Small intestine (tissue), 16 donors: ENCODE measurements around the gene BICRAL. TPM values are rescaled to one million over a fixed set of nuclear protein-coding genes. Genes with fewer than 3 reads are reported as not detected.
"Not testable (repeated sequence)": the region's sequence is repeated elsewhere in the genome, so short reads cannot be mapped to it uniquely, and the experiment has no call there.

Source experiments
- DNase-seq, 2 donors: peaks; one replicate each; pipeline versions ENCODE4 v3.0.0 to v3.0.0-alpha.2; 2013
- FAIRE-seq: peaks from 2 replicates; lab custom pipeline; 2012; peaks lifted over from hg19 to GRCh38; lab: Jason Lieb, UNC
- H3K27ac ChIP-seq, 3 donors: one replicate each; pipeline ENCODE4 v1.5.1; 2013; ENCODE audit warnings: low read length in 2 of 3, mild to moderate bottlenecking in 2 of 3, control low read depth in 1 of 3, inconsistent platforms in 1 of 3, low read depth in 1 of 3, moderate library complexity in 1 of 3
- H3K27me3 ChIP-seq, 3 donors: one replicate each; pipeline ENCODE4 v1.6.1; 2013; ENCODE audit warnings: low read length in 3 of 3, inconsistent platforms in 1 of 3; ENCODE audit not compliant: control insufficient read depth in 3 of 3, insufficient read depth in 3 of 3
- H3K36me3 ChIP-seq, 3 donors: one replicate each; pipeline ENCODE4 v1.6.1; 2013; ENCODE audit warnings: low read length in 3 of 3, inconsistent platforms in 1 of 3, low read depth in 1 of 3, mild to moderate bottlenecking in 1 of 3, moderate library complexity in 1 of 3; ENCODE audit not compliant: control insufficient read depth in 3 of 3, insufficient read depth in 2 of 3
- H3K4me1 ChIP-seq, 3 donors: one replicate each; pipeline ENCODE4 v1.6.1; 2013; ENCODE audit warnings: low read length in 2 of 3, inconsistent platforms in 1 of 3, low read depth in 1 of 3, mild to moderate bottlenecking in 1 of 3, moderate library complexity in 1 of 3; ENCODE audit not compliant: control insufficient read depth in 3 of 3, insufficient read depth in 2 of 3
- H3K4me3 ChIP-seq, 3 donors: one replicate each; pipeline ENCODE4 v1.5.1; 2013; ENCODE audit warnings: low read length in 3 of 3, control low read depth in 1 of 3, inconsistent platforms in 1 of 3, low read depth in 1 of 3, mild to moderate bottlenecking in 1 of 3, moderate library complexity in 1 of 3
- H3K9me3 ChIP-seq, 2 donors: one replicate each; pipeline ENCODE4 v1.6.1; 2013; ENCODE audit warnings: low read depth in 1 of 2, low read length in 1 of 2; ENCODE audit not compliant: control insufficient read depth in 2 of 2, insufficient read depth in 1 of 2
- WGBS, 3 donors: extraction: QIAGEN DNeasy Blood & Tissue Kit; methylation state at CpG; one replicate each; pipeline ENCODE4 v1.1.7; 2013; 5-methylcytosine and 5-hydroxymethylcytosine counted together
- long read RNA-seq, 10 donors: transcript quantifications; one replicate each; lab custom pipeline, GENCODE V29; 2026
- polyA plus RNA-seq, 4 donors: library from polyadenylated mRNA; stranded (reverse) in 3 of 4; unstranded in 1 of 4; fragments of 200-250 nt in 3 of 4; fragments of 120-200 nt in 1 of 4; gene quantifications; one replicate each; pipeline versions ENCODE4 v1.2.1 to v1.2.3, GENCODE V29; 2013
- donor health status: healthy with polysubstance abuse.
- donor health status: control.
- donor health status: control.
- donor health status: Bipolar disorder and iron deficiency.
- donor health status: healthy.

The BICRAL gene
- polyA plus RNA-seq = 10 to 100 TPM in 1 of 4 donors, 1 to 10 TPM in 3; 3.2 to 15.4 (median 4.7) TPM
- long read RNA-seq, donor 1 = 0 reads
- long read RNA-seq, donor 2 = 0 reads
- long read RNA-seq, donor 3 = 0 reads
- long read RNA-seq, donor 4 = 0 reads
- long read RNA-seq, donor 5, partial matches to known transcripts = 9 of 9 reads
- long read RNA-seq, donor 5, other reads (novel, unspliced or antisense) = 0 of 9 reads
- long read RNA-seq, donor 6 = 0 reads
- long read RNA-seq, donor 7, full-length matches to known transcripts = 1 of 15 reads
- long read RNA-seq, donor 7, partial matches to known transcripts = 14 of 15 reads
- long read RNA-seq, donor 7, other reads (novel, unspliced or antisense) = 0 of 15 reads
- long read RNA-seq, donor 8 = 0 reads
- long read RNA-seq, donor 9, partial matches to known transcripts = 7 of 7 reads
- long read RNA-seq, donor 9, other reads (novel, unspliced or antisense) = 0 of 7 reads
- long read RNA-seq, donor 10 = 0 reads

- Histone ChIP-seq H3K36me3 (no peaks in the 10 kb centered on the region), H3K27ac (peak within 1 kb of the TSS; percentile 91 to 100 (median 100)), H3K27me3 (no peaks in the 10 kb centered on the region), H3K4me3 (peak within 1 kb of the TSS; percentile 67 to 99 (median 84)), H3K4me1 (peaks cover 2 to 14% (median 9%) of the 10 kb centered on the region in 3 donors), H3K9me3 (no peaks in the 10 kb centered on the region)
- WGBS, 3 donors = 0 to 1% (median 1%) methylated on average over 46 to 68 of the region's 70 CpGs
- DNase-seq (peak; percentile 51 to 89), FAIRE-seq (no peak)
Measured at GRCh38 chr6:42781796-42782688, at the start of gene BICRAL. Gene BICRAL (plus strand): TSS chr6:42782052. CDS start chr6:42822023, 39,971 bp downstream.

GRCh38 chr6:42733867-42734481, 47.9 kb upstream of the BICRAL start:
- FAIRE-seq, H3K27me3 ChIP-seq, DNase-seq, H3K4me3 ChIP-seq, H3K27ac ChIP-seq, H3K36me3 ChIP-seq, H3K4me1 ChIP-seq, H3K9me3 ChIP-seq: not testable (repeated sequence)
- WGBS, 3 donors = 76 to 89% (median 83%) methylated on average over 13 of the region's 13 CpGs

- no peaks in the 10 kb centered on the region for H3K4me1 ChIP-seq
- no peak overlapping the region for H3K4me3 ChIP-seq
- no peak overlapping the region for H3K27ac ChIP-seq
- 92 to 97% (median 96%) methylated on average over 3 of the region's 3 CpGs for WGBS, 3 donors
- H3K27me3 ChIP-seq = peaks cover 0 to 3% (median 0%) of the 10 kb centered on the region in 3 donors
- H3K9me3 ChIP-seq = peaks cover 0 to 10% of the 10 kb centered on the region in 2 donors
- H3K36me3 ChIP-seq = no peaks in the 10 kb centered on the region
- no peak for FAIRE-seq
- no peak for DNase-seq
Measured at GRCh38 chr6:42735976-42736375, 45.9 kb upstream of the BICRAL start.

- WGBS, 3 donors = 53 to 72% (median 61%) methylated on average over 3 of the region's 3 CpGs
Measured at GRCh38 chr6:42740725-42741124, 41.1 kb upstream of the BICRAL start.

GRCh38 chr6:42742116-42742894, 39.5 kb upstream of the BICRAL start:
- Histone ChIP-seq H3K9me3 (no peaks in the 10 kb centered on the region), H3K36me3 (peaks cover 0 to 14% (median 0%) of the 10 kb centered on the region in 3 donors), H3K4me1 (peaks cover 0 to 2% (median 0%) of the 10 kb centered on the region in 3 donors), H3K4me3 (no peak overlapping the region), H3K27ac (no peak overlapping the region), H3K27me3 (peaks cover 0 to 3% (median 0%) of the 10 kb centered on the region in 3 donors)
- WGBS, 3 donors = 65 to 75% (median 72%) methylated on average over 5 of the region's 5 CpGs
- FAIRE-seq (no peak), DNase-seq (no peak)

More at GRCh38 chr6:42740725-42741124, 41.1 kb upstream of the BICRAL start:
- Histone ChIP-seq H3K4me3 (no peak overlapping the region), H3K4me1 (peaks cover 0 to 2% (median 0%) of the 10 kb centered on the region in 3 donors), H3K27me3 (peaks cover 0 to 3% (median 0%) of the 10 kb centered on the region in 3 donors), H3K27ac (no peak overlapping the region), H3K9me3 (no peaks in the 10 kb centered on the region), H3K36me3 (peaks cover 0 to 14% (median 0%) of the 10 kb centered on the region in 3 donors)
- FAIRE-seq (no peak), DNase-seq (no peak)

- WGBS, 3 donors = 34 to 58% (median 49%) methylated on average over 21 of the region's 21 CpGs
- Histone ChIP-seq H3K4me1 (peaks cover 0 to 13% (median 0%) of the 10 kb centered on the region in 3 donors), H3K27ac (peak overlapping the region in 1 of 3 donors; percentile 94), H3K36me3 (peaks cover 0 to 14% (median 0%) of the 10 kb centered on the region in 3 donors), H3K27me3 (no peaks in the 10 kb centered on the region), H3K4me3 (peak overlapping the region; percentile 79 to 99 (median 89)), H3K9me3 (no peaks in the 10 kb centered on the region)
- FAIRE-seq = no peak
- DNase-seq = peak in 1 of 2 donors; percentile 25
Measured at GRCh38 chr6:42744351-42744893, 37.4 kb upstream of the BICRAL start.

GRCh38 chr6:42745083-42745639, 36.7 kb upstream of the BICRAL start:
- Histone ChIP-seq H3K36me3 (peaks cover 0 to 14% (median 0%) of the 10 kb centered on the region in 3 donors), H3K4me3 (peak overlapping the region; percentile 79 to 99 (median 89)), H3K27me3 (no peaks in the 10 kb centered on the region), H3K4me1 (peaks cover 0 to 13% (median 0%) of the 10 kb centered on the region in 3 donors), H3K9me3 (no peaks in the 10 kb centered on the region), H3K27ac (peak overlapping the region; percentile 87 to 96 (median 94))
- FAIRE-seq (no peak), DNase-seq (peak; percentile 41 to 66)
- 0 to 2% (median 1%) methylated on average over 28 to 29 of the region's 29 CpGs for WGBS, 3 donors
